Ishikawa (cell line): ENCODE data around the gene PFAS.

Source experiments
- EP300 ChIP-seq: IDR thresholded peaks from 2 replicates; pipeline ENCODE4 v1.6.1; 2012; ENCODE audit warnings: borderline replicate concordance
- FOXM1 ChIP-seq: IDR thresholded peaks from 2 replicates; pipeline ENCODE4 v1.6.1; 2012; ENCODE audit warnings: low read depth, borderline replicate concordance
- NFIC ChIP-seq: IDR thresholded peaks from 2 replicates; pipeline ENCODE4 v1.6.1; 2012
- TEAD4 ChIP-seq: IDR thresholded peaks from 2 replicates; pipeline ENCODE4 v1.6.1; 2012
- TF ChIP-seq, protein P1 (sequence below): IDR thresholded peaks from 2 replicates; pipeline ENCODE4 v1.6.1; 2012; ENCODE audit warnings: low read depth, mild to moderate bottlenecking

DNA sequence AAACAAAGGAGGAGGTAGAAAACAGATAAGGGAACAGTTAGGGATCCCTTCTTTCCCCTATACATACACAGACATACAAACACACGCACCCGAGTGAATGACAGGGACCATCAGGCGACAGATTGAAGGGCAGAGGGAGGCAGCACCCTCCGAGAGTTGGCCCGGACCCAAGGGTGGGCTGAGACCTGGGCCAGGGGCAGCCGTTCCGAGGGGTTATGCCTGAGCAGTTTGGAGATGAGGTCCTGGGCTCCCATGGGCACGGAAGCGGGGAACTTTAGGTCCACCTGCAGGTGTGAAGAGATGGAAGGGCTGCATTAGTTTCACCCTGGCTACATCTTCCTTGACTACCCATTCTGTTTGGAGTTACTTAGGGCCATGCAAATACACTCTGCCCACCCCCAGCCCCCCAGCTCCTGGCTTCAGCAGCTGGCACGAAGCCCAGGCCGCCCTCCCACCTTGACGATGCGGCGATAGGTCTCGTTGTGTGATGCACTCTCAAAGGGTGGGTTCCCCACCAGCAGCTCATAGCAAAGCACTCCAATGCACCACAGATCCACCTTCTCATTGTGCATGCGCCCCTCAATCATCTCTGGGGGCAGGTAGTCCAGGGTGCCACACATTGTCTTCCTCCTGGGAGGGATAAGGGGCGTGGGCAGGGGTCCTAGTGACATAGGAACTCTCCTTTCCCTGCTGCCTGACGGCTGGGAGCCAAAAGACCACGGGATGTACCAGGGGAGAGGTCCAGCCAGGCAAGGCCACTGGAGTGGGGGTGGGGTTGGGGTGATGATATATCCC, 44.1 kb upstream of the PFAS start:
- no peak for TF ChIP-seq FOXM1
- TF ChIP-seq NFIC, result no peak
- no peak for TF ChIP-seq TEAD4
- TF ChIP-seq EP300, result no peak
- TF ChIP-seq, protein P1, sequence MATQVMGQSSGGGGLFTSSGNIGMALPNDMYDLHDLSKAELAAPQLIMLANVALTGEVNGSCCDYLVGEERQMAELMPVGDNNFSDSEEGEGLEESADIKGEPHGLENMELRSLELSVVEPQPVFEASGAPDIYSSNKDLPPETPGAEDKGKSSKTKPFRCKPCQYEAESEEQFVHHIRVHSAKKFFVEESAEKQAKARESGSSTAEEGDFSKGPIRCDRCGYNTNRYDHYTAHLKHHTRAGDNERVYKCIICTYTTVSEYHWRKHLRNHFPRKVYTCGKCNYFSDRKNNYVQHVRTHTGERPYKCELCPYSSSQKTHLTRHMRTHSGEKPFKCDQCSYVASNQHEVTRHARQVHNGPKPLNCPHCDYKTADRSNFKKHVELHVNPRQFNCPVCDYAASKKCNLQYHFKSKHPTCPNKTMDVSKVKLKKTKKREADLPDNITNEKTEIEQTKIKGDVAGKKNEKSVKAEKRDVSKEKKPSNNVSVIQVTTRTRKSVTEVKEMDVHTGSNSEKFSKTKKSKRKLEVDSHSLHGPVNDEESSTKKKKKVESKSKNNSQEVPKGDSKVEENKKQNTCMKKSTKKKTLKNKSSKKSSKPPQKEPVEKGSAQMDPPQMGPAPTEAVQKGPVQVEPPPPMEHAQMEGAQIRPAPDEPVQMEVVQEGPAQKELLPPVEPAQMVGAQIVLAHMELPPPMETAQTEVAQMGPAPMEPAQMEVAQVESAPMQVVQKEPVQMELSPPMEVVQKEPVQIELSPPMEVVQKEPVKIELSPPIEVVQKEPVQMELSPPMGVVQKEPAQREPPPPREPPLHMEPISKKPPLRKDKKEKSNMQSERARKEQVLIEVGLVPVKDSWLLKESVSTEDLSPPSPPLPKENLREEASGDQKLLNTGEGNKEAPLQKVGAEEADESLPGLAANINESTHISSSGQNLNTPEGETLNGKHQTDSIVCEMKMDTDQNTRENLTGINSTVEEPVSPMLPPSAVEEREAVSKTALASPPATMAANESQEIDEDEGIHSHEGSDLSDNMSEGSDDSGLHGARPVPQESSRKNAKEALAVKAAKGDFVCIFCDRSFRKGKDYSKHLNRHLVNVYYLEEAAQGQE, result no peak
